ENCODE data around the gene UBE3B.
"Not testable (repeated sequence)": the region's sequence is repeated elsewhere in the genome, so short reads cannot be mapped to it uniquely, and the experiment has no call there.

UBE3B gene

DNA sequence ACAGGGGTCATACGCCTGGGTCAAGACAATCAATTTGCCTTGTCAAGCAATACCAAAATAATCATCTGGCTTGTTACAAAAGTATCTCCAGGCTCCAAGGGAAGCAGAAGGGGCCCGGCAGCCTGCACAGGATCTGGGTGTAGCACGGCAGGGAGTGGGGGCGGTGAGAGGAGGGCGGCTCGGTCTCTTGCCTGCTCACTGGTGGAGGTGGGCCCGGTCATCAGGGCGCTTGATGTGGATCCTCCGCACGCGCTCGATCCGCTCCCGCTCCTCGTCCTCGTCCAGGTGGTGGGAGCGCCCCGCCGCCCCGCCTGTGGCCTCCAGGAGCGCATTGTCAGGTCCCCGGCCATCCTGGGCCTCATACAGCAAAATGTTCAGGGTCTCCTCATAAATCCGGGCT, 26.0 kb upstream of the UBE3B start:
- DNase-seq: no peak

DNA sequence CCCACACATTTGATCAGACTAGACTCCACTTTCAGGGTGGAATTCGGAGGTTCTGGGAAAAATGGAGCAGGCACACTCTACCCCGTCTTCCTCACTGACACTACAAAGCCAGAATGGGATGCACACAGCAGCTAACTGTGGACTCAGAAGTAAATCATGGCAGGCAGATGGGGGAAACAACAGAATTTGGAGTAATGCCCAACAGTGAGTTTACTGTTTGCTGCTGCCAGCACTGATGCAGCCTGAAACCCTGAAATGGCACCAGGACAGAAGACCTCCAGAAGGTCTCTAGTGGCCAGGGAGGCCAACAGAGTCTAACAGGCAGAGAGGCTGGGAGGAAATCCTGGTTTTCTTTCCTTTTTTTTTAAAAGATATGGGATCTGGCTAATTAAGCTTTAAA, 24.9 kb upstream of the UBE3B start:
- no peak for DNase-seq

DNA sequence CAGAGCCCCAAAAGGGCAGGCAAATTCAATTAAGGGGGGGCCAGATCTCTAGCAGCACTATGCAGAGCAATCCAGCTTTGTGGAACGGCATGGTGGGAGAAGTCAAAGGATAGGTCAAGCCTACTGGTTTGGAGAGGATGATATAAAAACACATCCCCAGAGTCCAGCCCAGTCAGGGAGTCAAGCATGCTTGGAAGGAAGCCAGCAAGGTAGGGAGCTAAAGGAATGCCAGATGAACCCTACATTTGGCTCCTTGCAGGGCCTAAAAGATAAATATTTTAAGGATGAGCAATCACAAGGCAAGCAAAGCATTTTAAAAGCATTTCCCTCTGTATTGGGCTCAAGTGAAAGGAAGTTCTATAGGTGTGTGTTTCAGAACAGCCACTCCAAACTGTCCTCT, 21.7 kb upstream of the UBE3B start:
- DNase-seq: no peak

DNA sequence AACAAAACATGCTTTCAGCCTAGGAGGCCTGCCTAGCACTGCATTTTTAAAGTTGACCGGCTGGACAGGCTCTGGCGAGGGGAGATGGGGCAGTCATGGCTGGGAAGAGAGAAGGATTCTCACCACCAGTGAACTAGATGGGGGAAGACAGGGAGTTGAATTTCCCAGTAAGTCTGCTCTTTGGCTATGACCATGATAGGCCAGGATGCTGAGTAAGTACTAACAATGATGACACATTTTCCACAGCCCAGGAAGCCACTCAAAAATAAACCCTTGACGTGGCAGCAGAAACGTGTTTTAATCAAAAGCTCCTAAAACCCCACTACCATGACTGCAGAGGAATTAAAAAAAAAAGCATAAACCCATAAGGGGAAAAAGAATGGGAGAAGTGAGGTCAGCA, 19.3 kb upstream of the UBE3B start:
- DNase-seq: no peak

DNA sequence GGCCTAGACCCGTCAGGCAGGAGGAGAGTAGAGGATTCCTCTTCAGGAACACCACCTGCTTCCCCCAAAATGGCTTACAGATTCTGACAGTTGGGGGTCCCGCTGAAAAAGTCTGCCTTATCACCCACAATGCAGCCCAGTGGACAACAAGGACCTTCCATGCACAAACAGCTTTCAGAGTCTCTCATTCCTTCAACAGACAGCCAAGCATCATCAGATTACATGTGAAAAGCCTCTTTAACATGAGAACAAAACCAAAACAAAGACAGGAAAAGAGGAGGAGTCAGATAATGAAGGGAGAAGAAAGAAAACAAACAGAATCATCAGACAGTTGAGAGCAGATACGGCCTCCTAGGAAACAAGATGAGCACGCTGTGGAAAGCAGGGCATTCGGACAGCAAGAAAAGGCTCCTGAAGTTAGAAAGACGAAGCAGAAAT, 18.6 kb upstream of the UBE3B start:
- DNase-seq: no peak

DNA sequence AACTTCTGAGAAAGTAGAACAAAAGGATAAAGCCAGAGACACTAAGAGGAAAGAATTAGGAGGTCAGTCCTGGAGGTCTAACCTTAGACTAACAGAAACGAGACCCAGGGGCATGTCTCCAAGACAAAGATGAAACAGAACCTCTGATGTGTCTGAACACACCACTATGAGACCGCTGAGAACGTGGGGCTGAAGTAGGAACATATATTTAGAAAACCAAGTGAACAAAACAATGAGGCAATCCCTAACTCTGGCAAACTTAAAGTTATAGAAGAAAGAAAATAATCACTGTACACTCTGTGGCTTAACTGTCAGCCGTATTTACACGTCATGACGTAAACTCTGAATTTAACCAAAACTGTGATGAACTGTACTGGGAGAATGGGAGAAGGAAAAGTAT, 18.2 kb upstream of the UBE3B start:
- no peak for DNase-seq

DNA sequence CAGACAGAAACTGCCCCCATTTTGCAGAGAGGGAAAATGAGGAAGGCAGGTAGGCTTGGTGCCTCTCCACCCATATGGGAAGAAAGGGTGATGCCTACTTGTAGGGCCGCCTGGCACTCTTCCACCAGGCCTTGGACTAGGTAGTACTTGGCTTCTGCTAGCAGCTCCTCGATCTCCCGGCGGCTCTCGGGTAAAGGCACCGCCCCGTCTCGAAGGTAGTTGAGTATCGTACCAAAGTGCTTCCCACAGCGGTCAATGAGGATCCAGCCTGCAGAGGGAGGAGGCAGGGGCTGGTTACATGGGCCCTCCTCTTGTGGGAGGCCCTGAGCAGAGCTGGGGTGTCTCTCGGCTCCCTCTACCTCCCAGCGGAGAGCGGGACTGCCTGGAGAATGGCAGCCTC, 16.9 kb upstream of the UBE3B start:
- DNase-seq: no peak

DNA sequence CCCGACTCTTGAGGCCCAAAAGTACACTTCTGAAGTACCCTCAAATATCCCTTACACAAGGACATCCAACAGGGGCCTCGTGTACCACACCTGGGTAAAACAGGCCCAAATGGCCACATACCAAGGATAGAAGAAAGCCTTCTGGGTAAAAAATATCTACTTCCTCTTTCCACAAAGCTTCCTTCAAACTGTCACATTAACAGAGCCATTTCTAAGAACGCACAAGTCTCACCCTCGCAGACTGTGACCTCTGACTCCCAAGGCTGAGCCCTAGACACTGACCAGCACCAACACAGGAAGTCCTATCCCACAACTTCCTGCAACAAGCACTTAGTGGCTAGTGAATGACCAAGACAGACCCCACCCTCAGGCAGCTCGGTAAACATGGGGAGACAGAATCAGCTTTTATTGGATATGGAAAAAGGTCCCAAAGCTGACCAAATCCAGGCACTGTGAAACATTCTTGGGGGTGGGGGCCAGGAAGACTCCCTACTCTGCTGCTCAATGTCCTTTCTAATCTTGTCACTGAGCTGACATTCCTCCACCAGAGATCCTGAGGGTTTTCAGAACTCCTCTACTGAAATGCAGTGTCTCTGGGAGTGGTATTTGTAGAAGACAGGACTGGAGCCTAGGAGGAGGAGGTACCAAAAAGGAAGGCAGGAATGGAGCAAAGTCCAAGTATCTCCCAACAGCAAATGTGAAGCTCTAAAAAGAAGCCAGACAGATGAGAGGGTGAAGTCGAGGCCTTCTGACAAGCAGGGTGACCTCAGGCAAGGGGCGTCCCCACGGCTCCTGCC, 16.2 kb upstream of the UBE3B start:
- DNase-seq: no peak

DNA sequence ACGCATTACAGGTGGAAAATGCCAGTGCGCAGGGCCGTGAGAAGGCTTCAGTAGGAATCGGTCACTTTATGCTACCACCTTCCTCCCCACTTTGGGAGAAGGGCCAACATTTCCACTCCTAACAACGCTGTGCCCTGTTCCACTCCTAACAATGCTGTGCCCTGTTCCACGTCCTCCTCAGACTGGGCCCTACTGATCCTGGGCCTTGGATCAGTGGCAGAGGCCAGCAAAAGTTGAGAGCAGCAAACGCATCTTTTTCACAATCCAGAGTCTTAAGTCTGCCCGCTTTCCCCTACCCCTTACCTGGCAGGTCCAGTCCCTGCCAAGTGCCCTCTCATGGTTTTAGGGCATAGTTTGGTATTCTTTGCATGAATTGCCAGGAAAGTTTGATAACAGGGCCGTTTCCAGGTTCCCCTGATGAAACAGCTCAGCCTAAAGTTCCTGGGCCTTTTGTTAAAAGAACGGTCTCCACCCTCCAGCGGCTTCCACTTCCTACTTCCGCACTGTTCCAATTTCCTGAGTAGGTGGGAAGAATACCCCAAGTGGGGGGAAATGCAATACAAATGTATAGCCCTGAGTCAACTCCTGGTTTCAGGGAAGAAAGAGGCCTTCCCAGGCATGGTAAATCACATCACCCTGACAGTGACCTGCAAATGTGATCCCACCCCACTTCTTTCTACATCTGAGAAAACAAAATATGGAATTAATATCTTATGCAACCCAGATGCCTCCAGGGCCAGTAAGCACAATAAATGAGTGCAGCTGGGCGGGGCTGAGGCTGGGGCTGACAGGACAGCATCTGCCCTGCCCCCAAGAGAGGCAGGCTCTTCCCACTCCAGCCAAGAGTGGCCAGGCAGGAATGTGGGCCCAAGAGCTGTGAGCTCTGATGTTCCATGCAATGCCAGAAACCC, 15.3 kb upstream of the UBE3B start:
- no peak for DNase-seq

DNA sequence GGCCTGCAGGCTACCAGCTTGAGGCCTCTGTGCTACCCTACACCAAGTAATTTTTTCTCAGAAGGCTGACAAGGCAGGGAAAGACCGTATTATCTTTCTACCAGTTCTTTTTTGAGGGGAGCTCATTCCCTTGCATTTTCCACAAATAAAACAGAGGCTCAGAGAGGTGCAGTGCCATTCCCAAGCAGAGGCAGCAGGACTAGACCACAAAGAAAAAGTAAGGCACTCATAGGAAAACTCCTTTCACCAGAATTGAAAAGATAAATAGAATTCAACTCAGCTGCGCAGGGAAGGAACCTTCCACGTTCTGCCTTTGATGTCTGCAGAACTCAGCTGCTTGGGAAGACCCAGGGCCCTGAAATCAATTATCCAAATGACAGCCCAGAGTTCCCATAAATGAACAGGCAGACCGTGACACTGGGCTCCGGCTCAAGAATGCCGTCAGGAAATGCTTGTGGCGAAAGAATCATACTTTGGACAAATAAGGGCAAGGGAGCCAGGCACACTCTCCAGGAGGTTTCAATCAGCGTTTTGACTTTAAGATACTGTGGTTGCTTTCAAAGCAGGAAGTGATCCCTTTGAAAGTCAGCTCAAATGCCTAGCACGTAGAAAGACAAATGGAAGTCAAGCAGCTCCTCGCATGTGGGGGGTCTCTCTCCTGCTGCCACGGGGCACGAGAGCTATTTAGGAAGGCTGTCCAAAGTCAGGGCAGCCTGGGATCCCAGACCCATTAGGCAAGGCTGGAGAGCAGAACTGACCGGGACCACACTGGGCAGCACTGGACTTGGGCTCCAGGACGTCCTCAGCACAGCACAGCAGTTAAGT, 14.4 kb upstream of the UBE3B start:
- no peak for DNase-seq

DNA sequence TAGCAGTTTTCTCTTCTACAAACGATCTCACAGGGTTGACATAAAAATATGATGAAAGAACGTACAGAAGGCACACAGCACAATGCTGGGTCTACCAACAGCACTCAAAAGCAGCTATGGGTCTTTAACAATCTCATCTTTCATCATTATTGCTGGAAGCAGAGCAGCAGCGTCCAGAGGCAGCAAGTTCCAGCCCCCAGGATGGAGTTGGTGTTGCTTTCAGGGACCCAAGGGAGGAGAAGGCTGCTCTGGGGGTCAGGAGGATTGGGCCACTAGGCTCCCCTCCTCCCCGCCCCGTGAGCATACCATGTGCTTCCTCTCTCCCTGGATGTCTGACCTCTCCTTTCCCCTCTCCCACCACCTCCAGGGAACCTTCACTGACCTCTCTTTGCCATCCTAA, 13.7 kb upstream of the UBE3B start:
- DNase-seq: no peak

DNA sequence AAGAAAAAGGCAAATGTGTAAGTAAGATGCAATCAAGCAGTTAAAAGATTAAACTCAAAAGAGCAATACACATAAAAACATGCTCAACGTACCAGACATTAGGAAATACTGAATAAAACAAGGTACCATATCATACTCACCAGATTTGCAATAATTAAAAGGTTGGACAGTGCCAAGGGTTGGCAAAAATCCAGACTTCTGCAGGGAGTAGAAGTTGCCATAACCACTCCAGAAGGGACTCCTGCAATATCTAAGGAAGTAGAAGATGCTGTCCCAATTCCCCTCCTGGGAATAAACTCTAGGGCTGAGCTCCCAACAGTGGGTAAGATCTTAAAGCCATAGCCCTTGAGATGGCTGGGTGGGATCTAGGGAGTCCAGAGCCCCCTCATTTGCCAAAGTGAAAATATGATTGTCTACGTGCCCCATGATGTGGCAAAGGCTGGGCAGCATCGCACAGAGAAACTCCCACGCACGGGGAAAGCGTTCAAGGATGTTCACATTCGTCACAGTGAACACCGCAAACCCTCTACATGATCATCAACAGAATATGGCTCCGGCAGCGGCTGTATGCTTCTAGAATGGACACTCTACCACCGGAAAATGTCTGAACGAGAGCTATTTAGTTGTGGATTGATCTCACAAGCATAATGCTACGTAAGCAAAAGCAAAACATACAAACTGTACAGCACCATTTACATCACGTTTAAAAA, 12.6 kb upstream of the UBE3B start:
- no peak for DNase-seq

DNA sequence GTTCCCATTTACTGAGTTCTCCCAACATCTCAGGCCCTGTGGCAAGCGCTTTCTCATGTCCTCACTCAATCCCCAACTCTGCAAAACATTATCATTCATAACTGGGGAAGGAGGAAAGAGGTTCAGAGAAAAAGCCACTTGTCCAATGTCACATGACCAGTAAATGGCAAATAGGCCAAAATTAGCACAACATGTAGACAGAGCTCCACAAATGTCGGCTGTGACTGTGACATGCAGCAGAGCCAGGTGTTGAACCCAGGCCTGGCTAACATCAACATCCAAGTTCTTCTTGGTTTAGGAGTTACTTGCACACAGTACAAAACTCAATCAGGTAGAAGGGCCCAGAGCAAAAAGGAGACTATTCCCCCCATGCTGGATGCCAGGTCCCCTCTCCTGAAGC, 11.1 kb upstream of the UBE3B start:
- DNase-seq: no peak

DNA sequence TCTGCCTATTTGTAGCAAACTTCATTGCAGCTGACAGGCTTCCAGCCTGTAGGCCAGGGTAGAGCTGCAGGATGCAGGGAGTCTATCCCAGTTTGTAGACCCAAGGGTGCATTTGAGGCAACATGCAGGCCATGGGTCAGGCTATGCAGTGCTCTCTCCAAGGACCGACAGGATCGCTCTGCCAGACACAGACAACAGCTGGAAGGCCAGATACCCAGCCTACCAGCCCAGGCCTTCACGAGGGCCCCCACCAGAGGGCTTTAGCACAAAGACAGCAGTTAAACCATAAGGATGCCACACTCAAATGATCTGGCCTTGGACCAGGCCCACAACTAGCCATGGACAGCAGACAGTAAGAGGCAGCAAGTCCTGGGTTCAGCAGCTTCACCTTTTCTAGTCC, 10.6 kb upstream of the UBE3B start:
- no peak for DNase-seq

DNA sequence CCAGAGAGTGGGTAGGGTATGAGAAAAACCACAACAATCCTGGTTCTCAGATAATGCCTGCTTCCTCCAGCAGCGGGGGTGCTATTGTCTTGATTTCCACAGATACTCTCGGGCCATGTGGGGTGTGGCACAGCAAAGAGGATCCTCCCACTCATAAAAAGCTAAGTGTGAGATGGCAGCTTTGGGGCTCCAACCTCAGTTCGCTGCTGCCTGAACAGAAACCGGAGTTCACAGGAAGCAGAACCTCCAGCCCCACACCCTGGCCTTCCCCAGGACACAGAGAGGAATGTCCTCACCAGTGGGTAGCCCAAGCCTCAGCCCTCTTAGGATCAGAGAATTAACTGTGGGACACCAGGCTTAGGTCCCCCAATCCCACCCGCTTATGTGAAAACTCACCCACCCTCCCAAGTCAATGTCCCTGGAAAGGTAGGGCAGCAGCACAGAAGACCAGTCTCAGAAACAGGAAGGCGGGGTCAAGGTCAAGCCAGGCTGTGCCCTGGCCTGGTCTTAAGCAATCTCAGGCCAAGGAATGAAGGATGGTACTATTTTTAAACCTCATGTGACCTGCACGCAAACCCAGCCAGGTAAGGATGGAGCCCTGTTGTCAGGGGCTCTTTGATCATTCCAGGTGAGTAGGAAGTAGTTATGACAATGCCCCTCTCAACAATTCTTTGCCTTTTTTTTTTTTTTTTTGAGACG, 9.3 kb upstream of the UBE3B start:
- no peak for DNase-seq

DNA sequence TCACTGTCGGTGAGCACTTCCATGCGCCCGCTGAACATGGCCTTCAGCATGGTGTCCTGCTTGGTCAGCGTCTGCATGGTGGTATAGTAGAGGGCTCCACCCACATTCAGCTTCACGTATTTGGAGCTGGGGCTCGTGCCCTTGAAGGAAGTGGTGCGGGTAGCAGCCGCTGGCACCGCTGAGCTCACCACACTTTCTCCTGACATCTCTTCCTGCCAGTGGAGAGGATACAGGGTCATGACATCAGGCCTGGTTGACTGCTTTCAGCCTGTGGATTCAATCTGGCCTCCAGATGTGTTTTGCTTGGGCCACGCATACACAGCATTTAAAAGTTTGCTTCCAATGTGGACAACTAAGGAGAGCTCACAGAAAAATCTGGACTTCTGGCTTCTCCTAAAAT, 7.9 kb upstream of the UBE3B start:
- no peak for DNase-seq

DNA sequence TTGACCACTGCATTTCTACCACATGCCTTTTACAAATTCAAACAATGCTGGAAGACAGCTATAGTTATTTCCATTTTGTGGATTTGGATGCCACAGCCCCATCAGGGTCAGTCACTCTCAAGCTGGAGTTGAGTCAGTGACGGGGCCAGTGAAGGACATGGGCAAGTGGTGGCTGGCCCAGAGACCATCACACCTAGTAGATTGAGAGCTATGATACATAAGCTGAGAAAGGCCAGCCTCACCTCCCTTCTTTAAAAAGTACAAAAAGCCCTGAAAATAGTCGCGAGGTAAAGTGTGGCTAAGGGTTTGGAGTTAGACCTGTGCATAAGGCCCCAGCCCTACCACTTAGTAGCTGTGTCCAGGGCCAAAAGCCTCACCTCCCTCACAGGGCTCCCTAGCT, 4.4 kb upstream of the UBE3B start:
- no peak for DNase-seq

DNA sequence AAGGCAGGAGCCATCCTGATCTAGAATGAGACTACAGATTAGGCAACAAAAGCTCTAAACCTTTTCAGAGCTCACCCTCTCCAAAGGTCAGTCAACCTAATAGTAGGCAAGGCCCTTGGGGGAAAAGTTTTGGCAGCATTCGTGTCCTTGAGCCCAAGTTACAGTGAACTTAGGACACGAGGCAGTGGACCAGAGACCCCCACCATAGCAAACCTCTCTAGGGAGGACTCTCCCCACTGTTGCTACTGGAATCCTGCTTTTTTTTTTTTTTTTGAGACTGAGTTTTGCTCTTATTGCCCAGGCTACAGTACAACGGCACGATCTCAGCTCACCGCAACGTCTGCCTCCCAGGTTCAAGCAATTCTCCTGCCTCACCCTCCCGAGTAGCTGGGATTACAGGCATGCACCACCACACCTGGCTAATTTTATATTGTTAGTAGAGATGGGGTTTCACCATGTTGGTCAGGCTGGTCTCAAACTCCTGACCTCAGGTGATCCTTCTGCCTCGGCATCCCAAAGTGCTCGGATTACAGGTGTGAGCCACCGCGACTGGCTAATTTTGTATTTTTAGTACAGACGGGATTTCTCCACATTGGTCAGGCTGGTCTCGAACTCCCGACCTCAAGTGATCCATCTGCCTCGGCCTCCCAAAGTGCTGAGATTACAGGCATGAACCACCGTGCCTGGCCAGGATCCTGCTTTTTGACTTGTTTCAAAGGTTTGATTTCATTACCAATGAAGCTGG, 3.7 kb upstream of the UBE3B start:
- DNase-seq: not testable (repeated sequence)

DNA sequence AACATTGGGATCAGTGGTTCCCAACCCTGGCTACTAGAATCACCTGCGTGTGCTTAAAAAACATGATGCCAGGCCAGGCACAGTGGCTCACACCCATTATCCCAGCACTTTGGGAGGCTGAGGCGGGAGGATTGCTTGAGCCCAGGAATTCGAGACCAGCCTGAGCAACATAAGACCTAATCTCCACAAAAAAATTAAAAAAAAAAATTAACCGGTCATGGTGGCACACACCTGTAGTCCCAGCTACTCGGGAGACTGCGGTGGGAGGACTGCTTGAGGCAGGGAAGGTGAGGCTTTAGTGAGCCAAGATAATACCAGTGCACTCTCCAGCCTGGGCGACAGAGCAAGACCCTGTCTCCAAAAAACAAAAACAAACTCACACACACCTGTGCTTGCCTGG, 2.3 kb upstream of the UBE3B start:
- no peak for DNase-seq

DNA sequence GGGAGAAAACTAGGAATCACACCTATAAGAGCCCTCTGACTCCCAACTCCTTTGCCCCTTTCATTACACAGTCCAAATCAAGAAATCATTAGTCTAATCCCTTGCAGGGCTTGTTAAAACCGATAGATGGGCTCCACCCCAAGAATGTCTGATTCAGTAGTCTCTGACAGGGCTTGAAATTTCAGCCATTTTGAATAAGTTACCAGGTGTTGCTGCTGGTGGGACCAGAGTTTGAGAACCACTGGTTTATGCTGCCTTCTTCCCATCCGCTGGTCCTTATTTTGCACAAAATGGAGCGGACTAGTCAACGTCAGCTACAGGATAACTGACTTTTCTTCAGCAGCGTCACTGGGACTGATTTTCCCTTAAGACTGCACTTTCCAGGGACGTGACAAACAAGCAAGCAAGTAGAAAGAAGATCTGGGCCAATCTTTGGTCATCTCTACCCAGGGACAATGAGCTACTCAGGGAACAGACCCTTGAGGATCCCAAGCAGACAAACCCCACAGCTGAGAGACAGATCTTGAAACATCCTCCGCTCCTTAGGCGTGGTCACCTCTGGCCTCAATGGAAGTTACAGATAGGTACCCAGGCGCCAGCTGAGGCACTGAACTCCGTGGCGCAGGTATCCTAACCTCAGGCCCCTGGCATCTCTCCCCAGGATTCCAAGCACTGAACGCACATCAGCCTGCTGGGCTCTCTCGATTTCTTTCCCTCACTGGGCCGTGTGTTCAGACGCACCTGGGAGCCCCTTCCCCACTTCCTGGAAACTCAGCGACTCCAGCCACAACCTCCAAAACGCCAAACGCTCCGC, 1.2 kb upstream of the UBE3B start:
- DNase-seq: no peak
